Glomerular visceral epithelial cell (primary cell): Measurements from ENCODE around the gene PDE4B.

ENCODE experiments used
- DNase-seq: peaks from one replicate; pipeline ENCODE4 v3.0.0-alpha.2; 2016; ENCODE audit errors: extremely low spot score

The PDE4B gene

DNA sequence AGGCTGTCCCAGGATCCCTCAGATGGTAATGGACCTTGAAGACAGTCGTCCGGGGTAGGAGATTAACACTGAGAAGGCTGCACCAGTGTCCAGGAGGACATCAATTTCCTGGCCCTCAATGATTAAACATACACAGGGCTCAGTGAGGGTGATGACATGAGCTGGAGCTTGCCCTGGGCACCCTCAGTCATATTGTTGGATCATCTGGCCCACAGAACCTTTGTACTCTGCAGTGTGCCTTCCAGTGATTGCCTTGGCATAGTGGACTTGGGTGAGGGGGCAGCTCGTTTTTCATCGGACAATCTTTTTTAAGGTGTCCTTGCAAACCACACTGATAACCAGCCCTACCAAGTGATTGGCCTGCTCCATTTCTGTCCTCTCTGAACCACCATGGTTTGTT is 630.1 kb downstream of the PDE4B start:
- no peak for DNase-seq
